ENCODE measurements around the gene MAPK8. TPM values are rescaled to one million over a fixed set of nuclear protein-coding genes. Genes with fewer than 3 reads are reported as not detected.

Gene MAPK8
- total and polyA plus RNA-seq, 9 of the 15 experiments (the other 6 are each of a cell fraction or from before 2014, with no cell fraction given) = 6.4 to 159 (median 71.0) TPM

GRCh38 chr10:48474765-48475365 lies 168.4 kb downstream of the MAPK8 start (continued):
- no peak for TF ChIP-seq RNF219 (CRISPR knock-in tag; IDR thresholded peaks at IDR 0.05)
- TF ChIP-seq MBD2 (IDR thresholded peaks at IDR 0.05; ENCODE audit: borderline replicate concordance, low read depth) = no peak
- TF ChIP-seq, protein P1, sequence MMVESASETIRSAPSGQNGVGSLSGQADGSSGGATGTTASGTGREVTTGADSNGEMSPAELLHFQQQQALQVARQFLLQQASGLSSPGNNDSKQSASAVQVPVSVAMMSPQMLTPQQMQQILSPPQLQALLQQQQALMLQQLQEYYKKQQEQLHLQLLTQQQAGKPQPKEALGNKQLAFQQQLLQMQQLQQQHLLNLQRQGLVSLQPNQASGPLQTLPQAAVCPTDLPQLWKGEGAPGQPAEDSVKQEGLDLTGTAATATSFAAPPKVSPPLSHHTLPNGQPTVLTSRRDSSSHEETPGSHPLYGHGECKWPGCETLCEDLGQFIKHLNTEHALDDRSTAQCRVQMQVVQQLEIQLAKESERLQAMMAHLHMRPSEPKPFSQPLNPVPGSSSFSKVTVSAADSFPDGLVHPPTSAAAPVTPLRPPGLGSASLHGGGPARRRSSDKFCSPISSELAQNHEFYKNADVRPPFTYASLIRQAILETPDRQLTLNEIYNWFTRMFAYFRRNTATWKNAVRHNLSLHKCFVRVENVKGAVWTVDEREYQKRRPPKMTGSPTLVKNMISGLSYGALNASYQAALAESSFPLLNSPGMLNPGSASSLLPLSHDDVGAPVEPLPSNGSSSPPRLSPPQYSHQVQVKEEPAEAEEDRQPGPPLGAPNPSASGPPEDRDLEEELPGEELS (CRISPR knock-in tag; IDR thresholded peaks at IDR 0.05; ENCODE audit: borderline replicate concordance) = no peak
- TF ChIP-seq, protein P2, sequence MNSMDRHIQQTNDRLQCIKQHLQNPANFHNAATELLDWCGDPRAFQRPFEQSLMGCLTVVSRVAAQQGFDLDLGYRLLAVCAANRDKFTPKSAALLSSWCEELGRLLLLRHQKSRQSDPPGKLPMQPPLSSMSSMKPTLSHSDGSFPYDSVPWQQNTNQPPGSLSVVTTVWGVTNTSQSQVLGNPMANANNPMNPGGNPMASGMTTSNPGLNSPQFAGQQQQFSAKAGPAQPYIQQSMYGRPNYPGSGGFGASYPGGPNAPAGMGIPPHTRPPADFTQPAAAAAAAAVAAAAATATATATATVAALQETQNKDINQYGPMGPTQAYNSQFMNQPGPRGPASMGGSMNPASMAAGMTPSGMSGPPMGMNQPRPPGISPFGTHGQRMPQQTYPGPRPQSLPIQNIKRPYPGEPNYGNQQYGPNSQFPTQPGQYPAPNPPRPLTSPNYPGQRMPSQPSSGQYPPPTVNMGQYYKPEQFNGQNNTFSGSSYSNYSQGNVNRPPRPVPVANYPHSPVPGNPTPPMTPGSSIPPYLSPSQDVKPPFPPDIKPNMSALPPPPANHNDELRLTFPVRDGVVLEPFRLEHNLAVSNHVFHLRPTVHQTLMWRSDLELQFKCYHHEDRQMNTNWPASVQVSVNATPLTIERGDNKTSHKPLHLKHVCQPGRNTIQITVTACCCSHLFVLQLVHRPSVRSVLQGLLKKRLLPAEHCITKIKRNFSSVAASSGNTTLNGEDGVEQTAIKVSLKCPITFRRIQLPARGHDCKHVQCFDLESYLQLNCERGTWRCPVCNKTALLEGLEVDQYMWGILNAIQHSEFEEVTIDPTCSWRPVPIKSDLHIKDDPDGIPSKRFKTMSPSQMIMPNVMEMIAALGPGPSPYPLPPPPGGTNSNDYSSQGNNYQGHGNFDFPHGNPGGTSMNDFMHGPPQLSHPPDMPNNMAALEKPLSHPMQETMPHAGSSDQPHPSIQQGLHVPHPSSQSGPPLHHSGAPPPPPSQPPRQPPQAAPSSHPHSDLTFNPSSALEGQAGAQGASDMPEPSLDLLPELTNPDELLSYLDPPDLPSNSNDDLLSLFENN (IDR thresholded peaks at IDR 0.05; ENCODE audit: low read depth in 2 of 2, low read length in 2 of 2) = no peak
- no peak for TF ChIP-seq ZNF507 (tag; conservative IDR thresholded peaks at IDR 0.05)
- no peak for TF ChIP-seq BMI1 (IDR thresholded peaks at IDR 0.05; ENCODE audit: low read length)
- TF ChIP-seq NELFE (IDR thresholded peaks at IDR 0.05; ENCODE audit: insufficient read depth, insufficient read length) = no peak
- TF ChIP-seq ARID2 (IDR thresholded peaks at IDR 0.05) = no peak
- no peak for TF ChIP-seq MLX (CRISPR knock-in tag; conservative IDR thresholded peaks at IDR 0.05)
- TF ChIP-seq, protein P3, sequence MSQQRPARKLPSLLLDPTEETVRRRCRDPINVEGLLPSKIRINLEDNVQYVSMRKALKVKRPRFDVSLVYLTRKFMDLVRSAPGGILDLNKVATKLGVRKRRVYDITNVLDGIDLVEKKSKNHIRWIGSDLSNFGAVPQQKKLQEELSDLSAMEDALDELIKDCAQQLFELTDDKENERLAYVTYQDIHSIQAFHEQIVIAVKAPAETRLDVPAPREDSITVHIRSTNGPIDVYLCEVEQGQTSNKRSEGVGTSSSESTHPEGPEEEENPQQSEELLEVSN (IDR thresholded peaks at IDR 0.05; ENCODE audit: borderline replicate concordance in 1 of 2, extremely low read depth in 1 of 2, insufficient read depth in 1 of 2, insufficient read length in 1 of 2, low read depth in 1 of 2, low read length in 1 of 2, poor library complexity in 1 of 2, severe bottlenecking in 1 of 2) = no peak
- no peak for TF ChIP-seq DLX4 (CRISPR knock-in tag; IDR thresholded peaks at IDR 0.05)

All from K562 (cell line).